K562 (cell line): ENCODE results near the gene FNBP1. TPM values are rescaled to one million over a fixed set of nuclear protein-coding genes. Genes with fewer than 3 reads are reported as not detected.

ENCODE experiments used
- ESRRB ChIP-seq: fragments of 250-450 bp; sonication (Bioruptor Pico); IDR thresholded peaks from 2 replicates; pipeline ENCODE4 v1.5.0; 2020; ENCODE audit warnings: mild to moderate bottlenecking, moderate library complexity, borderline replicate concordance
- GTF2F1 ChIP-seq: IDR thresholded peaks from 2 replicates; pipeline ENCODE4 v1.6.1; 2011; ENCODE audit warnings: low read depth, low read length, improper control_type of control experiment
- JUN ChIP-seq, 2 experiments: sonication (generic) in 1 of 2; formaldehyde crosslinking in 1 of 2; IDR thresholded peaks; 2 replicates each; pipeline versions ENCODE4 v1.6.1 to v1.8.0; 2012 to 2022; ENCODE audit warnings: borderline replicate concordance in 2 of 2, mild to moderate bottlenecking in 2 of 2, improper control_type of control experiment in 1 of 2, low read depth in 1 of 2, low read length in 1 of 2, missing genetic modification reagents in 1 of 2
- MTA1 ChIP-seq: fragments of 450-650 bp; IDR thresholded peaks from 2 replicates; pipeline ENCODE4 v1.6.1; 2017; ENCODE audit warnings: borderline replicate concordance
- NR0B1 ChIP-seq: fragments of 450-650 bp; IDR thresholded peaks from one replicate; pipeline ENCODE4 v1.6.1; 2018; ENCODE audit warnings: mild to moderate bottlenecking, moderate library complexity; ENCODE audit not compliant: partially characterized antibody
- SMAD1 ChIP-seq: fragments of 150-350 bp; IDR thresholded peaks from 2 replicates; pipeline ENCODE4 v1.6.1; 2014; ENCODE audit warnings: low read length, low read depth; ENCODE audit not compliant: partially characterized antibody
- SREBF2 ChIP-seq: sonication (generic); formaldehyde crosslinking; IDR thresholded peaks from 2 replicates; pipeline ENCODE4 v1.4.0; 2020; ENCODE audit warnings: mild to moderate bottlenecking, missing genetic modification reagents
- SRSF1 ChIP-seq: fragments of 200-400 bp; formaldehyde crosslinking; IDR thresholded peaks from 2 replicates; pipeline ENCODE4 v1.6.1; 2017; ENCODE audit warnings: mild to moderate bottlenecking, low read depth, low read length, moderate library complexity
- SRSF7 ChIP-seq: fragments of 200-400 bp; formaldehyde crosslinking; optimal IDR thresholded peaks from 2 replicates; pipeline ENCODE3; 2017; ENCODE audit warnings: mild to moderate bottlenecking, low read depth, low read length
- TFAM ChIP-seq: fragments of 250-450 bp; sonication (Bioruptor Pico); conservative IDR thresholded peaks from 2 replicates; pipeline ENCODE4 v1.5.0; 2021; ENCODE audit warnings: mild to moderate bottlenecking, moderate library complexity
- THRA ChIP-seq: fragments of 450-650 bp; IDR thresholded peaks from 2 replicates; pipeline ENCODE4 v1.6.1; 2017; ENCODE audit warnings: mild to moderate bottlenecking, moderate library complexity
- U2AF1 ChIP-seq: fragments of 200-400 bp; formaldehyde crosslinking; optimal IDR thresholded peaks from 2 replicates; pipeline ENCODE3; 2017; ENCODE audit warnings: mild to moderate bottlenecking, low read depth, low read length, moderate library complexity
- ZNF589 ChIP-seq: fragments of 200-800 bp; sonication (Bioruptor generic); IDR thresholded peaks from 2 replicates; pipeline ENCODE4 v1.6.1; 2016; ENCODE audit warnings: low read depth, missing genetic modification characterization, missing compliant biosample characterization
- polyA plus RNA-seq, 8 experiments: library from polyadenylated mRNA; depleted of rRNA in 4 of 8; stranded (reverse) in 5 of 8; unstranded in 3 of 8; fragments of >200 nt; fragmentation: Nextera tagmentation in 2 of 8; fragmentation: Illumina TruSeq in 1 of 8; extraction: Ambion mirVana in 2 of 8; extraction: Trizol in 1 of 8; gene quantifications; 2 replicates each; pipeline versions ENCODE4 v1.2.1 to v1.2.3, GENCODE V29; 2011 to 2014; ENCODE audit warnings: inconsistent platforms in 1 of 8, missing spikeins in 1 of 8
- total RNA-seq, 7 experiments: library from RNA; depleted of rRNA in 6 of 7; stranded (reverse); fragments of >200 nt in 6 of 7; fragmentation: Illumina TruSeq in 2 of 7; extraction: Trizol in 2 of 7; gene quantifications; 2 replicates each; pipeline versions ENCODE4 v1.2.1 to v1.2.3, GENCODE V29; 2011 to 2021; ENCODE audit warnings: low replicate concordance in 1 of 7
- TF ChIP-seq, protein P1 (sequence below): fragments of 250-450 bp; sonication (Bioruptor Pico); IDR thresholded peaks from 2 replicates; pipeline ENCODE4 v1.8.0; 2022; ENCODE audit warnings: inconsistent platforms
- TF ChIP-seq, protein P2 (sequence below), 2 experiments: fragments of 450-650 bp in 1 of 2; sonication (generic) in 1 of 2; formaldehyde crosslinking; conservative IDR thresholded peaks; 2 replicates each; pipeline versions ENCODE4 v1.4.0 to v1.8.1; 2020 to 2022; ENCODE audit warnings: mild to moderate bottlenecking in 1 of 2, missing genetic modification reagents in 1 of 2
- TF ChIP-seq, protein P3 (sequence below), 2 experiments: IDR thresholded peaks in 1 of 2; conservative IDR thresholded peaks in 1 of 2; 2 replicates each; pipeline ENCODE4 v1.6.1; 2016; ENCODE audit warnings: low read depth in 2 of 2, mild to moderate bottlenecking in 1 of 2, missing compliant biosample characterization in 1 of 2, missing genetic modification characterization in 1 of 2, moderate library complexity in 1 of 2

The FNBP1 gene
- total and polyA plus RNA-seq, 9 of the 15 experiments (the other 6 are each of a cell fraction or from before 2014, with no cell fraction given), result 1.8 to 14.9 (median 7.6) TPM

DNA sequence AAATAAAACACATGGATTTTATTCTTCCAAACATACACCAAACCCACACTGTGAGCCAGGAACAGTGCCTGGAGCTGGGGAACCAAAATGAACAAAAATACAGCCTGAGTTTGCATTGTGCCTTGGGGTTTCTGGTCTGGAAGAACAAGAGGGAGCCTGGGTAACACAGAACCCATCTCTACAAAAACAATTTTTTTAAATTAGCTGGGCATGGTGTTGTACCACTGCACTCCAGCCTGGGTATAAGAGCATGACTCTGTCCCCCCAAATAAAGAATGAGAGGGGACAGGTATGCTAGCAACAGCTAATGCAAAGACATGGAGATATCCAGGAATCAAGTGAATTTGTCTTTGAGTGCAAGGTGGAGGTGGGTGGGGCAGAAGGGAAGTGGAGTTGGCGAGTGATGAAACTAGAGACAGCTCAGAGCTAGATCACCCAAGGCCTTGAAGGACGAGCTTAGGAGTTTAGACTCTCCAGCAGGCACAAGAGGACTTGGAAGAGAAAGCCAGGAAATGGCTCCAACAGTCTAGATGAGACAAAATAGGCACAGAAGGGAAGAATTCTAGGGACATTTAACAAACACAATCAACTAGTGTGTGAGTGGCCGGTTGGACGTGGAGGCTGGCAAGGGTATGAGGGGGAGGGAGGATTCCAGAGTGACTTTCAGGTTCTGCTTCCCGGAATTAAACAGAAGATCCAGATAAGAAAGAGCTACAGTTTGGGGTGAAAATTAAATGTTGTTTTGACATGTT is 47.4 kb downstream of the FNBP1 start (continued):
- TF ChIP-seq GTF2F1, result no peak
- TF ChIP-seq SREBF2 (CRISPR knock-in tag), result no peak
- no peak for TF ChIP-seq ESRRB (CRISPR knock-in tag)
- no peak for TF ChIP-seq U2AF1
- TF ChIP-seq, protein P1, sequence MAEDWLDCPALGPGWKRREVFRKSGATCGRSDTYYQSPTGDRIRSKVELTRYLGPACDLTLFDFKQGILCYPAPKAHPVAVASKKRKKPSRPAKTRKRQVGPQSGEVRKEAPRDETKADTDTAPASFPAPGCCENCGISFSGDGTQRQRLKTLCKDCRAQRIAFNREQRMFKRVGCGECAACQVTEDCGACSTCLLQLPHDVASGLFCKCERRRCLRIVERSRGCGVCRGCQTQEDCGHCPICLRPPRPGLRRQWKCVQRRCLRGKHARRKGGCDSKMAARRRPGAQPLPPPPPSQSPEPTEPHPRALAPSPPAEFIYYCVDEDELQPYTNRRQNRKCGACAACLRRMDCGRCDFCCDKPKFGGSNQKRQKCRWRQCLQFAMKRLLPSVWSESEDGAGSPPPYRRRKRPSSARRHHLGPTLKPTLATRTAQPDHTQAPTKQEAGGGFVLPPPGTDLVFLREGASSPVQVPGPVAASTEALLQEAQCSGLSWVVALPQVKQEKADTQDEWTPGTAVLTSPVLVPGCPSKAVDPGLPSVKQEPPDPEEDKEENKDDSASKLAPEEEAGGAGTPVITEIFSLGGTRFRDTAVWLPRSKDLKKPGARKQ (CRISPR knock-in tag), result no peak
- TF ChIP-seq SMAD1, result no peak
- TF ChIP-seq ZNF589 (CRISPR knock-in tag), result 0 out of 2 replicates have a peak, but pooled peaks have one; percentile 35
- TF ChIP-seq, protein P2, sequence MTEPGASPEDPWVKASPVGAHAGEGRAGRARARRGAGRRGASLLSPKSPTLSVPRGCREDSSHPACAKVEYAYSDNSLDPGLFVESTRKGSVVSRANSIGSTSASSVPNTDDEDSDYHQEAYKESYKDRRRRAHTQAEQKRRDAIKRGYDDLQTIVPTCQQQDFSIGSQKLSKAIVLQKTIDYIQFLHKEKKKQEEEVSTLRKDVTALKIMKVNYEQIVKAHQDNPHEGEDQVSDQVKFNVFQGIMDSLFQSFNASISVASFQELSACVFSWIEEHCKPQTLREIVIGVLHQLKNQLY (CRISPR knock-in tag; conservative IDR thresholded peaks at IDR 0.05), result no peak
- TF ChIP-seq, protein P3, sequence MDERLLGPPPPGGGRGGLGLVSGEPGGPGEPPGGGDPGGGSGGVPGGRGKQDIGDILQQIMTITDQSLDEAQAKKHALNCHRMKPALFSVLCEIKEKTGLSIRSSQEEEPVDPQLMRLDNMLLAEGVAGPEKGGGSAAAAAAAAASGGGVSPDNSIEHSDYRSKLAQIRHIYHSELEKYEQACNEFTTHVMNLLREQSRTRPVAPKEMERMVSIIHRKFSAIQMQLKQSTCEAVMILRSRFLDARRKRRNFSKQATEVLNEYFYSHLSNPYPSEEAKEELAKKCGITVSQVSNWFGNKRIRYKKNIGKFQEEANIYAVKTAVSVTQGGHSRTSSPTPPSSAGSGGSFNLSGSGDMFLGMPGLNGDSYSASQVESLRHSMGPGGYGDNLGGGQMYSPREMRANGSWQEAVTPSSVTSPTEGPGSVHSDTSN (CRISPR knock-in tag; IDR thresholded peaks at IDR 0.05; ENCODE audit: low read depth), result no peak
- TF ChIP-seq, protein P3 (tag; conservative IDR thresholded peaks at IDR 0.05; ENCODE audit: low read depth), result peak; percentile 63
- no peak for TF ChIP-seq NR0B1
- TF ChIP-seq THRA, result no peak
- TF ChIP-seq JUN (IDR thresholded peaks at IDR 0.05; ENCODE audit: borderline replicate concordance, low read depth, low read length), result peak; percentile 12; the same call in 1 of the 2 replicates
- no peak for TF ChIP-seq JUN (CRISPR knock-in tag; IDR thresholded peaks at IDR 0.05; ENCODE audit: borderline replicate concordance)
- TF ChIP-seq MTA1, result 0 out of 2 replicates have a peak, but pooled peaks have one; percentile 58
- TF ChIP-seq TFAM (CRISPR knock-in tag), result no peak
- no peak for TF ChIP-seq SRSF7
- TF ChIP-seq SRSF1, result no peak
